ENCODE measurements around the gene SLC49A3.
A peak's percentile ranks its signal among the peaks of the same experiment; 100 is the strongest.
"Not testable (repeated sequence)": the region's sequence is repeated elsewhere in the genome, so short reads cannot be mapped to it uniquely, and the experiment has no call there.

SLC49A3 gene

DNA sequence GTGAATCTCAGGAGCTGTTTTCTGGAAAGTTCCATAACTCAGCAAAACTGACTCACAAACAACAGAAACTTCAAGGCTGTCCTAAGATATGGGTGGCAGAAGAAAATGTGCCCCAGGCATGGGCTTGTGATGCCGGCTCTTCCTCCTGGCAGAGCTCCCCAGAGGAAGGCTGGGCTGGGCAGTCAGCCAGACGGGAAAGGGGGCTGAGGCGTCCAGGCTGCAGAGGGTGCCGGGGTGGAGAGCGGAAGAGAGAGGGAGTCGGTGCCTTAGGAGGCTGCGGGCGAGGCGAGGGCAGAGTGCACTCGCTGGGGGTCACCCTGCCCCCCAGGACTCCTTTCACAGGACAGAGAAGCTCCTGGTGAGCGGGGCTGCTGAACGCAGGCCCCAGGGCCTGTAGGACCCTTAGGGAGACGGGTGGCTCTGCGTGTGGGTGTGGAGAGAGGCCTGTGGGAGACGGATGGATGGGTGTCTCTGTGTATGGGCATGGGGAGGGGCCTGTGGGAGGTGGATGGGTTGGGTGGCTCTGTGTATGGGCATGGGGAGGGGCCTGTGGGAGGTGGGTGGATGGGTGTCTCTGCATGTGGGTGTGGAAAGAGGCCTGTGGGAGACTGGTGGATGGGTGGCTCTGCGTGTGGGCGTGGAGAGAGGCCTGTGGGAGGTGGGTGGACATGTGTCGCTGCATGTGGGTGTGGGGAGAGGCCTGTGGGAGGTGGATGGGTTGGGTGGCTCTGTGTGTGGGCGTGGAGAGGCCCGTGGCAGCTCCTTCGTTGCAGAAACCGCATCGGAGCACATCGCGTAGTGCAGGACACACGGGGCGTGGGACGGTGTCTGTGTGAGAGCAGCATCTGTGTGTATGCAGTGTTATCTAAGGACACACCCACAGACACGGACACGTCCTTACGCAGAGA, 32.6 kb upstream of the SLC49A3 start:
- no peak for DNase-seq

DNA sequence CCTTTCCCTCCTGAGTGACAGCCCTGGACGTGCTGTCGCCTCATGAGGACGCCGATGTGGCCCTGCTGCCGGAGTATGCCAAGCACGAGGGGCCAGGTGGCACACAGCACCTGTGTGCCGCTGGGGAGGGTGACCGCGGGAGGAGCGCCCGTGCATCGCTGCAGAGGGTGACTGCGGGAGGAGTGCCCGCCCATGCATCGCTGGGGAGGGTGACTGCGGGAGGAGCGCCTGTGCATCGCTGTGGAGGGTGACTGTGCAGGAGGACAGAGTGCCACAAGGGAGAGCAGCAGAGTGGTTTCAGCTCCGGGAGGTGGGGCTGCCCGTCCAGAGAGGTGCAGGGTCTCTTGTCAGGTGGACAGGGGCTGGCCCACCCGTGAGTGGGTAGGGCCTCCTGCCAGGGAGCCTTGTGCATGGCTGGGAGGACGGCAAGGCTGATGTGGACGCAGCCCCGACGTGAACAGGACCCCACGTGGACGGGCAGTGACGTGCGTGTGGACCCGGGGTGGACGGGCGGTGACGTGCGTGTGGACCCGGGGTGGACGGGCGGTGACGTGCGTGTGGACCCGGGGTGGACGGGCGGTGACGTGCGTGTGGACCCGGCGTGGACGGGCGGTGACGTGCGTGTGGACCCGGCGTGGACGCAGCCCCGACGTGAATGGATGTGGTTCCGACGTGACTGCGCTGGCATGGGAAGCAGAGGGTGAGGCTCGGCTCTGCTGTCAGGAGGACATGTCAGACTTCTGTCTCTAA, 31.3 kb upstream of the SLC49A3 start:
- DNase-seq: no peak

DNA sequence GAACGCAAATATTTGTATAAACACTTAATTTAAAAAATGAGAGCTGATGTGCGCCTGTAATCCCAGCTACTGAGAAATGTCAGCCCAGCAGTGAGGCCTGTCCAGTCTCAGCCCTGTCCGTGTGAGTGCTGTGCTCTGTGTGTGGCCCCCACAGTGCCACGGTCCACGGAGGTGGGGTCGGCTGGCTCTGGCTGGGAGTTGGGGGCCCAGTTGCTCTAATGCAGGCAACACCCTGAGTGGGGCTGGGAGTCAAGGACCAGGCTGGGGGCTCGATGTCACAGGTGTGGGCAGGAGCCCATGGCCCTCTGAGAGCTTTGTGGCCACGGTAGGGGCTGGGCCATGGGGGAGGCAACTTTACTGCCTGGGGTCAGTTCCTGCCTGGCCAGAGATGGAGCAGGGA, 29.5 kb upstream of the SLC49A3 start:
- no peak for DNase-seq

DNA sequence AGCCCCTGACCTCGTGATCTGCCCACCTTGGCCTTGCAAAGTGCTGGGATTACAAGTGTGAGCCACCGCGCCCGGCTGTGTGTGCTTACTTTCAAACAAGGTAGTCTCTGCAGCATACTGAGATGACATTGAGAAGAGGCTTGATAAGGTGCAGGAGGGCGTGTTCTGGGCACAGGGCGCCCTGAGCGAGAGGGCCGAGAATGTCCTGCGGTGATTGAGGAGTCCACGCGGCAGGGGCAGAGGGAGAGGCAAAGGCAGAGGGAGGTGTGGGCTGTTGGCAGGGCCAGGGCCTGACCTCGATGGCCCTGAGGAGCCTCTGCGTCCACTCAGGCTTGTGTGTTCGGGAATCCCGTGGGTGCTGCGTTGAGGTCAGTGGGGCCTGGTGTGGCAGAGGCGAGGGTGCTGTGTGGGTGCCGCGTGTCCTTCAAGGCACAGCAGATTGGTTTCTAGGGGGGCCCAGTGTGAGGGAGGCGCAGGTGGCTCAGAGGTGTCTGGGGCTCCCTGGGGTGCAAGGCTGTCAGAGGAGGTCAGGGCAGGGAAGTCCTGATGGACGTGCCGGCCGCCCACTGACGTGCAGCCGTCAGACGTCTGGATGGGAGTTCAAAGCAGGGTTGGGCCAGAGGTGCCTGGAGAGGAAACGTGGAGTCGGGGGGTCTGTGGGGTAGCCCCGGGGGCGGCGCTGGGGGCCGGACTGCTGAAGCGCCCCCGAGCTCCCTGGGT, 28.8 kb upstream of the SLC49A3 start:
- no peak for DNase-seq

DNA sequence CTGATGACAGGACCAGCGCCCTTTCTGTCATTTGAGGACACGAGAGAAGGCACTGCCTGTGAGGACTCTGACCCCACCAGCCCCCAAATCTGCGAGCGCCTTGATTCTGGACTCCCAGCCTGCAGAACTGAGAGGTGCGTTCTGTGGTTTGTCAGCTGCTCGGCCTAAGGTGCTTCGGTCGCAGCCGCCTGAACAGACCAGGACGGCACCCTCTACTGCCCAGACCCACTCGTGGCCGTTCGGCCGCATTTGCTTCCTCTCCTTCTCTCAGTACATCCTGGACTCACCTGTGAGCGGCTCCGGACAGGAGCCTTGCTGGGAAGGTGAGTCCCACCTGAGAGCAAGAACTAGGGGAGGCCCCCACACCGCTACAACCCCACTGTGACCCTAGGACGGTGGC, 25.1 kb upstream of the SLC49A3 start:
- DNase-seq: no peak

DNA sequence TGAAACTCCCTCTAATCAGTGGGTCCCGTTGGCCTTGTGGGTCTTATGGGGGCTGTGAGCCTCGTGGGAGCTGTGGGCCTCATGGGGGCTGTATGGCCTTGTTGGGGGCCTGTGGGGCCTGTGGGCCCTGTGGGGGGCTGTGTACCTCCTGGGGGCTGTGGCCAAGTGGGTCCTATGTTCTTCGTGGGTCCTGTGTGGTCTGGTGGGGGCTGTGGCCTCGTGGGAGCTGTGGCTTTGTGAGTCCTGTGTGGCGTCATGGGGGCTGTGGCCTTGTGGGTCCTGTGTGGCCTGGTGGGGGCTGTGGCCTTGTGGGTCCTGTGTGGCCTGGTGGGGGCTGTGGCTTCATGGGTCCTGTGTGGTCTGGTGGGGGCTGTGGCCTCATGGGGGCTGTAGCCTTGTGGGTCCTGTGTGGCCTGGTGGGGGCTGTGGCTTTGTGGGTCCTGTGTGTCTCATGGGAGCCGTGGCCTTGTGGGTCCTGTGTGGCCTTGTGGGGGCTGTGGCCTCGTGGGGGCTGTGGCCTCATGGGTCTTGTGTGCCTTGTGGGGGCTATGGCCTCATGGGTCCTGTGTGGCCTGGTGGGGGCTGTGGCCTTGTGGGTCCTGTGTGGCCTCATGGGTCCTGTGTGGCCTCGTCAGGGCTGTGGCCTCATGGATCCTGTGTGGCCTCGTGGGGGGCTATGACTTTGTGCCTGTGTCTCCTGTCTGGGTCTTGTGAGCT, 24.1 kb upstream of the SLC49A3 start:
- DNase-seq: no peak

DNA sequence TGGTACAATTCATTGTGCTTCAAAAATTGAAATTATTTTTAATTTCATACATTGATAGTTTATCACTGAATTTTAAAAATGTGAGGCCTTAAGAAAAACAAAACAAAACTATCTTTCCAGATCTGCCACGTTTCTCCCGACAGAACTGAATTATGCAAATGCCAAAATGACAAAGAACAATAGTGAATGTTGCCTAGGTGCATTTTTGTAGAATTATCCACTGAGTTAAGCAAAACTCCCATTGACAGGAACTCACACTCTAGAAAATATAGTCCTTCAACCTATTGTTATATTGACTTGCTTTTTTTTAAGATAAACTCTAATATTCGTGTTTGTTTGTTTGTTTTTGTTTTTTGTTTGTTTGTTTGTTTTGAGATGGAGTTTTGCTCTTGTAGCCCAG, 23.1 kb upstream of the SLC49A3 start:
- DNase-seq: no peak

DNA sequence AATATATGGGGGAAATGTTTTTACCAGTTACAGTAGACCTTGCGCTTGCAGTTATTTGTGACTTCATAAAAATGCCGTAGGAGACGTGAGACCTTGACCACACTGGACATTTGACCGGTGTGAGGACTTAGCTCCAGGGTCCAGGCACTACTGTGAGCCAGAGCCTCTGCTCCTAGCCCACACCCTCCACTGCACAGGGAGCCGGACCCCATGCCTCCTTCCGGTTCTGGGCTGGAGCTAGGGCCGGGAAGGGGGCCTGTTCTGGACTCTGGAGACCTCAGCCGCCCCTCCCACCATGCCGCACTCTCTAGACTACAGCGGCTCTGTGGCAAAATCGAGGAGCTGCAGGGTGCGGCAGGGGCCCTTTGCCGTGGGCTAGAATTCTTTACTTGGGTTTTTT, 22.0 kb upstream of the SLC49A3 start:
- no peak for DNase-seq

DNA sequence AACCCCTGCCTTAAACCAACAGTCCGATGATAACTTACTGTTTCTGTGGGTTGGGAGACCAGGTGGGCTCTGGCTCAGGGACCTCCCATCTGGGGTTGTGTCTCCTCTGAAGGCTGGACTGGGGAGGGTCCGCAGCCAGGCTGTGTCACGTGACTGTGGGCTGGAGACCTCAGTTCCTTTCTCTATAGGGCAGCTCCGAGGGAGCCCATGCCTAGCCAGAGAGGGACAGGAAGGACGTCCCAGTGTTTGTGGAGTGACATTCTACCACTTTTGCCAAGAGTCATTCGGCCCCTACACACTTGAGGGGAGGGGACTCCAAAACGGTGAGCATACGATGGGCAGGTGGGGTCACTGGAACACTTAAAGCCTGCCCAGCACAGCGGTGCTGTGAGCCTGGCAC, 21.2 kb upstream of the SLC49A3 start:
- DNase-seq: no peak

DNA sequence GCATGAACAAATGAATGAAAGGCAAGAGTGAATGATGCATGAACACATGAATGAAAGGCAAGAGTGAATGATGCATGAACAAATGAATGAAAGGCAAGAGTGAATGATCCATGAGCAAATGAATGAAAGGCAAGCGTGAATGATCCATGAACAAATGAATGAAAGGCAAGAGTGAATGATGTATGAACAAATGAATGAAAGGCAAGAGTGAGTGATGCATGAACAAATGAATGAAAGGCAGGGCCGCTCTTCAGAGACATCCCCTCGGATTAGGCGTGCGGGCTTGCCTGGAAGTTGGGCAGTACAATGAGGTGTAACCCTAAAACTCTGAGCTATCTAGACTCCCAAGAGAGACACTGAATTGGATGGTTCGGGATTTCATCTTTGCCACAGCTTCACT, 20.4 kb upstream of the SLC49A3 start:
- no peak for DNase-seq

DNA sequence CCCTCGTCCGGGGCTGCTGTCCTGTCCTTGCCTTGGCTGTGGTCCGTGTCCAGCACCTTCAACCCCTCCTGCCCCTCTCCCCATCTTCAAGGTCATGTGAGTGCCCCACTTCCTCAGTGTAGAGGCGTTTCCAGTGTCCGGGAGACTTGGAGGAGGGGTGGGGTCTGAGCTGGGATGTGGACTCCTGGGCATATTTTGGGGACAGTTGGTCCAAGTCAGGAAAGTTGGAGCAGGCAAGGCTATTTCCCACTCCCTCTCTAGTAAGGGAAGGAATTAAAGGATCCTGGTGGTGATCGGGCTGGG, 19.6 kb upstream of the SLC49A3 start:
- no peak for DNase-seq

DNA sequence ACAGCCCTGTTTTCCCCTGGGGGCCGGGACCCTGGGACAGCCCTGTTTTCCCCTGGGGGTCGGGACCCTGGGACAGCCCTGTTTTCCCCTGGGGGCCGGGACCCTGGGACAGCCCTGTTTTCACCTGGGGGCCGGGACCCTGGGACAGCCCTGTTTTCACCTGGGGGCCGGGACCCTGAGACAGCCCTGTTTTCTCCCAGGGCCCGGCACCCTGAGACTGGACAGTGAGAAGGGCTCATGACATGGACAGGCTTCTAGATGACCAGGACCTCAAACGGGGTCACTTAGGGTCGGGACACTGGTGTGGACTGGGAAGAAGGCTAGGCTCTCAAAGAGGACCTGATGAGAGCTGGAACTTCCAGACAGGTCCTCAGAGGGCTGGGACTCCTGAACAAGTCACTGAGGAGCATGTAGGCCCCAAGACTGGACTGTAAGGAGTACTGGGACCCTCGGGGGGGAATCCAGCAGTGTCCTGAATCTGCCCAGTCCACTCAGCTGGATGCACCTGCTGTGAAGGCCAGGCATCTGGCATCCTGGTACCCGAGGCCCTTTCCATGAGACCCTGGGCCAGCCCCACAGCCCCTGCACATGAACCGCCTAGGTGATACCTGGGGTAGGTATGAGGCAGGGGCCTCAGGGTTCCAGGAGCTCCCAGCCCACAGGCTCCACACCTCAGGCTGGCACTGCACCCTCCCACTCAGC, 19.1 kb upstream of the SLC49A3 start:
- no peak for DNase-seq

DNA sequence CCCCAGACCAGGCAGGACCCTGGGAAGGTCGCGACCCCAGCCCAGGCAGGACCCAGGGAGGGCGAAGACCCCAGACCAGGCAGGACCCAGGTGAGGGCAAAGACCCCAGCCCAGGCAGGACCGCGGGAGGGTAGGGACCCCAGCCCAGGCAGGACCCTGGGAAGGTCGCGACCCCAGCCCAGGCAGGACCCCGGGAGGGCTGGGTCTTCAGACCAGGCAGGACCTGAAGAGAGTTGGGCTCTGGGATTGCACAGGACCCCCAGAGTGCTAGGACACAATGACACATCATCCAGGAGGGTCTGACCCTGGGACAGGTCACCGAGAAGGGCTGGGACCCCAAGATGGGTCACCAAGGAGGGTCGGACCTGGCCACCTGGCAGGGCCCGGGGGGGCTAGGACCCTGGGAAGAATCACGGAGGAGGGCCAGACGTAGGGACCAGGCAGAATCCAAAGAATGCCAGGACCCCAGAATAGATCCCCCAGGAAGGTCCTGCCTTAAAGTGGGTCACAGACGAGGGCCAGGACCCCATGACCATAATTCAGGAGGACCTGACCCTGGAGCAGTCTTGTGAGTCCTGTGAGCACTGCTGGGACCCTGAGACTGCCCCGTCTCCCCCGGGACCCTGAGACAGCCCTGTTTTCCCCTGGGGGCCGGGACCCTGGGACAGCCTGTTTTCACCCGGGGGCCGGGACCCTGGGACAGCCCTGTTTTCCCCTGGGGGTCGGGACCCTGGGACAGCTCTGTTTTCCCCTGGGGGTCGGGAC, 18.1 kb upstream of the SLC49A3 start:
- DNase-seq: no peak

DNA sequence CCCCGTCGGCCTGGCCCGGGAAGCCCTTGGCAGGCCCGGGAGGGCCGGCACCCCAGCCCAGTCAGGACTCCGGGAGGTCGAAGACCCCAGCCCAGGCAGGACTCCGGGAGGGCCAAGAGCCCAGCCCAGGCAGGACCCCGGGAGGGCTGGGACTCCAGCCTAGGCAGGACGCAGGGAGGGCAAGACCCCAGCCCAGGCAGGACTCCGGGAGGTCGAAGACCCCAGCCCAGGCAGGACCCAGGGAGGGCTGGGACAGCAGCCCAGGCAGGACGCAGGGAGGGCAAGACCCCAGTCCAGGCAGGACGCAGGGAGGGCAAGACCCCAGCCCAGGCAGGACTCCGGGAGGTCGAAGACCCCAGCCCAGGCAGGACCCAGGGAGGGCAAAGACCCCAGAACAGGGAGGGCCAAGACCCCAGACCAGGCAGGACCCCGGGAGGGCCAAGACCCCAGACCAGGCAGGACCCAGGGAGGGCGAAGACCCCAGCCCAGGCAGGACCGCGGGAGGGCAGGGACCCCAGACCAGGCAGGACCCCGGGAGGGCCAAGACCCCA, 17.2 kb upstream of the SLC49A3 start:
- not testable (repeated sequence) for DNase-seq

DNA sequence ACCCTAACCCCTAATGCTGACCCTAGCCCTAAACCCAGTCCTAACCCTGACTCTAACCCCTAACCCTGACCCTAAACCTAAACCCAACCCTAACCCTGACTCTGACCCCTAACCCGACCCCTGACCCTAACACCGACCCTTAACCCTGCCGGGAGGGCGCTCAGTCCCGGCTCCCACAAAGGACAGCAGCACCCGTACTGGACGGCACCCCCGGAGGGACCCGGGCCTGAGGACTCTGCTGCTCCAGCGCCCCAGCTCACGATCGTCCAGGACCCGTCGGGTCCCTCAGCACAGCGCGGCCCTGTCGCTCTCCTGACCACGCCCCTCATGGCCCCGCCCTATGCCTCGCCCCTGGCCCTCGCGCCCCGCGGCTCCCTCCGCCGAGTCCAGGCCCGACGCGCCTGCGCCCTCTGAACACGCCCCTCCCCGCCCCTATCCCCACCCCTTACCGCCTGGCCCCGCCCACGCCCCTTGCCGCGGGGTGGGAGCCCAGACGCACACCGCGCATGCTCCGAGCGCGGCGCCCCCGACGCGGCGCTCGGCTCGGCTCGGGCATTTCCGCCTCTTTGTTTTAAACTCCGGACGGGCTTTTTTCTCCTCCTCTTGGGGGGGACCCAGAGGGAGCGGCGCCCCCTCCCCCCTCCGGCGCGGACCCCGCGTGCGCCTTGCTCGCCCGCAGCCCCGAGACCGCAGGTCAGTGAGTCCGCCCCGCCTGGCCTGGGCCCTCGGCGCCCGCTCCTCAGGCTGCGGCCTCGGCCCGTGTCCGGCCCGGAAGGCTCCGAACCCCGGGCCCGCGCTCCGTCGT, 16.5 kb upstream of the SLC49A3 start, which contains the start of gene PCGF3:
Gene PCGF3 (plus strand): TSS at position 555 of the 805 bp plus-strand sequence. CDS start 27,849 bp downstream, outside the sequence.
- peak; percentile 59 to 68 for DNase-seq

DNA sequence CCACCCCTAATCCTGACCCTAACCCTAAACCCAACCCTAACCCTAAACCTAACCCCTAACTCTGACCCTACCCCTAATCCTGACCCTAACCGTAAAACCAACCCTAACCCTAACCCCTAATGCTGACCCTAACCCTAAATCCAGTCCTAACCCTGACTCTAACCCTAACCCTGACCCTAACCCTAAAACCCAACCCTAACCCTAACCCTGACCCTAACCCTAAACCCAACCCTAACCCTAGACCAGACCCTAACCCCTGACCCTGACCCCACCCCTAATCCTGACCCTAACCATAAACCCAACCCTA, 16.0 kb upstream of the SLC49A3 start:
- DNase-seq: no peak

DNA sequence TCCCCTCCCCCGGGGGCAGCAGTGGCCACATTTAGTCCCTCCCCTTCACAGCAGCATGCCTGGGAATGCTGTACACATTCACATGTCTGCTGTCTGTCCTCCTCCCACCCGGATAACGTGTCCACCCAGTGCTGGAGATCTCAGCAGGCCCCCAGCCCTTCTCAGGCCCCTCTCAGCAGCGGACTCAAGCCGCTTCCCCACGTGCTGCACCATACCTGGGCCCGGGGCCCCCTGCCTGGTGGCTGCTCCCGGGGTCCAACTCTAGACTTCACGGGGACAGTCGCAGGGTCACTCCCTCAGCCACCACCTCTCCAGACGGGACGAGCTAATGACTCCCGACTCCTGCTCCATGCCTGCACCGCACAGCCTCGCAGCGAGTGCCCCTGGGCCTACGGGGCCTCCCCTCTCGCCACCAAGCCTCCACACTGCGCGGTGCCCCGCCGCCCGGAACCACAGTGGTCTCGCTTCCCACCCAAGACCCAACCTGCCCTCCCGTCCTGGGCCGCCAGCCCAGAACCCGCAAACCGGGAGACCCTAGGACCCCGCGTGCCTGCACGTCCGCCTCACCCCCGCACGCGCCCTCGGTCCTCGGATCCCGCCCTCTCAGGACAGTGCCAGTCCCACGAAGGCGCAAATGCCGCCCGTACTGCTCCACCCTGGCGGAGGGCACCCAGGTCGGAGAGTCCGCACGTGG, 15.4 kb upstream of the SLC49A3 start:
- no peak for DNase-seq

DNA sequence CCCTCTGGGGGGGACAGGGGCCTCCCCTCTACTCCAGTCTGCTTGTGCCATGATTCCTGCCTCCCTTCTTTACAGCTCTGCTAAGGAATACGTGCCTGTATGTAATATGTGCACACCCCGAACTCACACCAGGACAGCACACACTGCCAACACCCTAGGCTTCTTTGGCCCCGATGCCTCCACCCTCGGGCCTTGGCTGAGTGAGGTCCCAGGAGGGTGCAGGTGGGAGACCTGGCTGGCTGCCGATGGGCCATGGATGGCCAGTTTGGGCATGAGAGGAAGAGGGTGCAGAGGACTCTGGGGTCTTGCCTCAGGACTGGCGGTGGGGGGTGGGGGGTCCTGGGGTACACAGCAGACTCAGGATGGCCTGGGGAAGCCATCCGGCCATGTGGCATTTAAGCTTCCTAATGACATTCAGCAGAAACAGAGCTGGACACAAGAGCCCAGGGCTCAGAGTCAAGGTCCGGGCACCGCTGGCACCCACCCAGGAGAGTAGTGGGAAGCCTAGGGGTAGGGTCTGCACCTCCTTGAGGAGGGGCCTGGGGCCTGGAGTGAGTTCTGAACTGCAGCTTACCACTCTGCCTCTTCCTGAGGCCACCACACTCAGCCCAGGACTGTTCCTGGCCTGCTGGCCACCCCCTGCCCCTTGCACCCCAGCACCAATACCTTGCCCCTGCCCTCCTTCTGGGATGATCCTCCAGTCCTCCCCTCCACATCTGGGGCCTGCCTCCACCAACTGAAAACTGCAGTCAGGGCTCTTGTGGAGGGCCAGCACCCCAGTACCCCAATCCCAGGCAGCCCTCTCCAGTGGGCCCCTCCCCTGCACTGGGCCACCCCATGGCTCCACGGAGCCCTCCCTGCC, 14.6 kb upstream of the SLC49A3 start:
- no peak for DNase-seq

DNA sequence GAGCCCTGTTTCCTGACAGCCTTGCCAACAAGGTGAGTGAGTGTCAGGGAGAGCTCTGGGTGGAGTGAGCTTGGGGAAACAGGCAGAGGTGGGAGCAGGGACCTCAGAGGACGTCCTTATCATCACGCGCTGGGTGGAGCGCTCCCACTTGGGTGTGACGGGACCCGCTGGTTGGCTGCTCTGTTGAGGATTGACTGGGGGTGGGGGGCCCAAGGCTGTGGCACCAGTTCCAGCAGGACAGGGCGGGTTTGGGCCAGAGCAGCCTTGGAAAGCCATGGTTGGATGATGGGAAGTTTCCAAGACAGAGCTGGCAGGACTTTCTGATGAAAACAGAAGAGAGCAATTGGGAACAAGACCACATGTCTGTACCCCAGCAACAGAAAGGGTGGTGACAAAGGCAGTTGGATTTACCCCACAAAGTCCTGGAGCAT, 13.7 kb upstream of the SLC49A3 start:
- no peak for DNase-seq
